Panc1 (cell line): ENCODE measurements around the gene SGPP1. TPM values are rescaled to one million over a fixed set of nuclear protein-coding genes. Genes with fewer than 3 reads are reported as not detected.

Source experiments
- ATAC-seq: fragments of 200-7000 bp; cut with Tn5 transposase; 2 replicates; pipeline ENCODE4 v1.9.1; 2020; ENCODE audit warnings: mild to moderate bottlenecking, moderate library complexity
- BruUV-seq: library from RNA; stranded (reverse); fragments of 400-500 nt; replicated peaks from 2 replicates; lab custom pipeline; 2021; lab: Mats Ljungman, UMichigan
- CTCF ChIA-PET: fragments of 300-600 bp; sonication (Branson Sonifier 250); formaldehyde crosslinking; loops from one replicate; lab custom pipeline; 2022; ENCODE audit warnings: antibody characterized with exemption; lab: Charles Lee
- POLR2A ChIA-PET: fragments of 300-600 bp; sonication (Branson Sonifier 250); formaldehyde crosslinking; loops from one replicate; lab custom pipeline; 2022; ENCODE audit warnings: antibody characterized with exemption; lab: Charles Lee
- DNase-seq: peaks from one replicate; pipeline ENCODE4 v3.0.0-alpha.2; 2010; ENCODE audit warnings: low read depth, low spot score
- H3K27ac ChIP-seq: 2 replicates; pipeline ENCODE4 v1.5.1; 2011; ENCODE audit warnings: mild to moderate bottlenecking, low read length, inconsistent platforms
- H3K27me3 ChIP-seq: fragments of 200-500 bp; sonication (Bioruptor generic); 2 replicates; pipeline ENCODE4 v1.6.0; 2014; ENCODE audit warnings: low read length, inconsistent platforms; ENCODE audit not compliant: control insufficient read depth, insufficient read depth
- H3K36me3 ChIP-seq: fragments of 200-500 bp; sonication (Bioruptor generic); 2 replicates; pipeline ENCODE4 v1.5.1; 2014; ENCODE audit warnings: inconsistent platforms, mild to moderate bottlenecking, low read length, moderate library complexity; ENCODE audit not compliant: control insufficient read depth, insufficient read depth
- H3K4me1 ChIP-seq: 2 replicates; pipeline ENCODE4 v1.5.1; 2011; ENCODE audit warnings: inconsistent platforms, mild to moderate bottlenecking, low read length, moderate library complexity; ENCODE audit not compliant: control insufficient read depth, insufficient read depth
- H3K4me3 ChIP-seq, 2 experiments: 2 replicates each; pipeline ENCODE4 v1.5.1; 2011 to 2012; ENCODE audit warnings: low read depth in 2 of 2, low read length in 2 of 2, mild to moderate bottlenecking in 2 of 2, inconsistent platforms in 1 of 2, moderate library complexity in 1 of 2
- H3K9me3 ChIP-seq: fragments of 200-500 bp; sonication (Bioruptor generic); 2 replicates; pipeline ENCODE4 v1.5.1; 2014; ENCODE audit warnings: low read depth, mild to moderate bottlenecking, inconsistent platforms, low read length, moderate library complexity; ENCODE audit not compliant: control insufficient read depth, insufficient read depth
- POLR2AphosphoS5 ChIP-seq: IDR thresholded peaks from 2 replicates; pipeline ENCODE4 v1.6.1; 2012; ENCODE audit warnings: mild to moderate bottlenecking, low read depth, low read length, moderate library complexity
- SIN3A ChIP-seq: IDR thresholded peaks from 2 replicates; pipeline ENCODE4 v1.6.1; 2012; ENCODE audit warnings: low read depth, mild to moderate bottlenecking, low read length, moderate library complexity, borderline replicate concordance; ENCODE audit not compliant: insufficient read depth
- TCF7L2 ChIP-seq: IDR thresholded peaks from 2 replicates; pipeline ENCODE4 v1.6.1; 2011; ENCODE audit warnings: mild to moderate bottlenecking, low read depth, low read length, inconsistent platforms
- in situ Hi-C: cut with HindIII; loops from 2 replicates; pipeline ENCODE4 v1.10.0; 2016; ENCODE audit warnings: low sequenced_read_pairs, low pct_unique_long_range_greater_than_20kb
- intact Hi-C: fragments of 100-400 bp; cut with micrococcal nuclease; formaldehyde crosslinking; loops from one replicate; pipeline ENCODE4 v1.10.0; 2022; ENCODE audit not compliant: unreplicated experiment
- total RNA-seq: library from RNA; stranded (reverse); gene quantifications from one replicate; pipeline ENCODE4 v1.2.1, GENCODE V29; 2021; ENCODE audit not compliant: unreplicated experiment
- TF ChIP-seq, protein P1 (sequence below): fragments of 450-650 bp; IDR thresholded peaks from 2 replicates; pipeline ENCODE4 v1.5.1; 2017; ENCODE audit warnings: mild to moderate bottlenecking
- TF ChIP-seq, protein P2 (sequence below), 2 experiments: IDR thresholded peaks; 2 replicates each; pipeline ENCODE4 v1.6.1; 2011 to 2012; ENCODE audit warnings: low read depth in 2 of 2, control low read depth in 1 of 2, low read length in 1 of 2, mild to moderate bottlenecking in 1 of 2, moderate library complexity in 1 of 2; ENCODE audit not compliant: insufficient read depth in 1 of 2

Gene SGPP1
- total RNA-seq, 1 experiment from 2014 or later, result 30.0 TPM

DNA sequence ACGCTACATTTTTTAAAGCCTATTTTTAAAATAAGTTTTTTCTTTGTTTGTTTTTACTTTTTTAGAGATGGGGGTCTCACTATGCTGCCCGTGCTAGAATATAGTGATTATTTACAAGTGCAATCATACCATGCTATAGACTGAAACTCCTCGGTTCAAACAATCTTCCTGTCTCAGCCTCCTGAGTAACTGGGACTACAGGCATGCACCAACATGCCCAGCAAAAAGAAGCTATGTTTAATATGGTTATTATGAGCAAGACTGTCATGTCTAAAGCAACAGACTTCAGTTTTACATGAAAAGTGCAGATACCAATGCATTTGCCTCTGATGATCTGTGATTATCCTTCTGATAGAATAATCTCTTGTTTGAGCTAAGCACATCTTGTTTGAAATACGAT is 45.6 kb upstream of the SGPP1 start:
- no TSS peak for BruUV-seq
- no peaks in the 10 kb centered on the region for H3K9me3 ChIP-seq
- in situ Hi-C loops (no loop called here), intact Hi-C loops (no loop called here)
- no peaks in the 10 kb centered on the region for H3K27me3 ChIP-seq
- no peak for ATAC-seq
- TF ChIP-seq SIN3A, result no peak
- TF ChIP-seq, protein P1, sequence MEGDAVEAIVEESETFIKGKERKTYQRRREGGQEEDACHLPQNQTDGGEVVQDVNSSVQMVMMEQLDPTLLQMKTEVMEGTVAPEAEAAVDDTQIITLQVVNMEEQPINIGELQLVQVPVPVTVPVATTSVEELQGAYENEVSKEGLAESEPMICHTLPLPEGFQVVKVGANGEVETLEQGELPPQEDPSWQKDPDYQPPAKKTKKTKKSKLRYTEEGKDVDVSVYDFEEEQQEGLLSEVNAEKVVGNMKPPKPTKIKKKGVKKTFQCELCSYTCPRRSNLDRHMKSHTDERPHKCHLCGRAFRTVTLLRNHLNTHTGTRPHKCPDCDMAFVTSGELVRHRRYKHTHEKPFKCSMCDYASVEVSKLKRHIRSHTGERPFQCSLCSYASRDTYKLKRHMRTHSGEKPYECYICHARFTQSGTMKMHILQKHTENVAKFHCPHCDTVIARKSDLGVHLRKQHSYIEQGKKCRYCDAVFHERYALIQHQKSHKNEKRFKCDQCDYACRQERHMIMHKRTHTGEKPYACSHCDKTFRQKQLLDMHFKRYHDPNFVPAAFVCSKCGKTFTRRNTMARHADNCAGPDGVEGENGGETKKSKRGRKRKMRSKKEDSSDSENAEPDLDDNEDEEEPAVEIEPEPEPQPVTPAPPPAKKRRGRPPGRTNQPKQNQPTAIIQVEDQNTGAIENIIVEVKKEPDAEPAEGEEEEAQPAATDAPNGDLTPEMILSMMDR, result no peak
- TF ChIP-seq TCF7L2, result no peak
- no peak for TF ChIP-seq POLR2AphosphoS5
- no peak overlapping the region for H3K4me3 ChIP-seq
- ChIA-PET POLR2A (no interaction called here), CTCF (no interaction called here)
- no peak for DNase-seq
- no peak overlapping the region for H3K27ac ChIP-seq
- H3K4me1 ChIP-seq, result peaks cover 6% of the 10 kb centered on the region; the same call in 1 of the 2 replicates
- H3K36me3 ChIP-seq, result no peaks in the 10 kb centered on the region

DNA sequence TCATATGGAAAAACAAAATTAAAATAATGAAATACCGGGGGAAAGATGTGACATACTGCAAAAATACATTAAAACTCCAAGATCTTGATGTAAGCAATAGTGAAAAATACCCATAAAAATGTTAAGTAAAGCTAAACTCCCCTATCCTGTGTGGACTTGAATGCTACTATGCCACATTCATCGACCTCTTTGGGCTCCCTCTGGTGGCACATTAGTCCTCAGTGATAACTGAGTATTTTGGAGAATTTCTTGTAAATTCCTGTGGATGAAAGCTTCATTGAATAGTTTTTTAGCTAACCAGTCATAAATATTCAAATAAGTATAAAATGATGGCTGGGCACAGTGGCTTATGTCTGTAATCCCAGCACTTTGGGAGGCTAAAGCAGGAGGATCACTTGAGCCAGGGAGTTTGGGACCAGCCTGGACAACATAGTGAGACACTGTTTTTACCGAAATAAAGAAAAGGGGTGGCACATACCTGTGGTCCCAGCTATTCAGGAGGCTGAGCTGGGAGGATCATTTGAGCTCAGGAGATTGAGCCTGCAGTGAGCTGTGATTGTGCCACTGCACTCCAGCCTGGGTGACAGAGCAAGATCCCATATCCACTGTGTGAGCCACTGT is 42.4 kb upstream of the SGPP1 start:
- POLR2A ChIA-PET, result interaction anchor here (0.7 kb wide), 1 partner anchor 26 kb away, joined by 3 read pairs; no protein-coding TSS in a partner anchor
- intact Hi-C loops, result no loop called here
- in situ Hi-C loops, result no loop called here
- ATAC-seq (peak; percentile 91), DNase-seq (no peak)
- Histone ChIP-seq H3K27me3 (no peaks in the 10 kb centered on the region), H3K27ac (no peak overlapping the region), H3K4me1 (no peaks in the 10 kb centered on the region; the same call in 1 of the 2 replicates), H3K36me3 (no peaks in the 10 kb centered on the region), H3K9me3 (no peaks in the 10 kb centered on the region), H3K4me3 (no peak overlapping the region)
- CTCF ChIA-PET, result no interaction called here
- no TSS peak for BruUV-seq
- TF ChIP-seq POLR2AphosphoS5, result no peak
- TF ChIP-seq, protein P1, result peak; percentile 67

DNA sequence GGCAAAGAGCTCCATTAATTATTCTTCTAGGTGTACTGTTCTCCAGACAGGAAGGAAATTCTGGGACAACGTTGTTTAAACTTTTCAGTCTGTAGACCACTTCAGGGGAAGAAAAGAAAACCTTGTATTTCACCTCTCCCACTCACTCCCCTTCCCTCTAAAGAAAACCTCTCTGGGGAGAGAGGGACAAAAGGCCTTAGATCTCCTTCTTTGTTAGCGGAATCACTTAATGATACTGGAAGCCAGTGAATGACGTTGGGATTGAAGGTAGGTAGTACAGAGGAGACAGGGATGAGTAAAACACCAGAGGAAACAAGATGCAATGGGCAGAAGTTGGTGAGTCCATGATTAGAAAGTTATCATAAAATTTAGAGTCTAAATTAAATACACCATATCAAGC is 38.7 kb upstream of the SGPP1 start:
- H3K4me1 ChIP-seq, result no peaks in the 10 kb centered on the region; the same call in 1 of the 2 replicates
- in situ Hi-C loops, result no loop called here
- ATAC-seq (no peak), DNase-seq (no peak)
- no peaks in the 10 kb centered on the region for H3K36me3 ChIP-seq
- no peak overlapping the region for H3K27ac ChIP-seq
- BruUV-seq, result no TSS peak
- CTCF ChIA-PET, result interaction anchor here (0.7 kb wide), 1 partner anchor 19 kb away, joined by 6 read pairs; no protein-coding TSS in a partner anchor
- POLR2A ChIA-PET, result no interaction called here
- intact Hi-C loops, result loop anchor here (10.0 kb wide), 1 partner anchor 122 kb away; the partner anchor contains the start of gene WDR89
- H3K9me3 ChIP-seq, result no peaks in the 10 kb centered on the region
- no peak overlapping the region for H3K4me3 ChIP-seq
- H3K27me3 ChIP-seq, result no peaks in the 10 kb centered on the region
- TF ChIP-seq POLR2AphosphoS5 (no peak), TCF7L2 (no peak), SIN3A (no peak)
- TF ChIP-seq, protein P1, result no peak
- TF ChIP-seq, protein P2, sequence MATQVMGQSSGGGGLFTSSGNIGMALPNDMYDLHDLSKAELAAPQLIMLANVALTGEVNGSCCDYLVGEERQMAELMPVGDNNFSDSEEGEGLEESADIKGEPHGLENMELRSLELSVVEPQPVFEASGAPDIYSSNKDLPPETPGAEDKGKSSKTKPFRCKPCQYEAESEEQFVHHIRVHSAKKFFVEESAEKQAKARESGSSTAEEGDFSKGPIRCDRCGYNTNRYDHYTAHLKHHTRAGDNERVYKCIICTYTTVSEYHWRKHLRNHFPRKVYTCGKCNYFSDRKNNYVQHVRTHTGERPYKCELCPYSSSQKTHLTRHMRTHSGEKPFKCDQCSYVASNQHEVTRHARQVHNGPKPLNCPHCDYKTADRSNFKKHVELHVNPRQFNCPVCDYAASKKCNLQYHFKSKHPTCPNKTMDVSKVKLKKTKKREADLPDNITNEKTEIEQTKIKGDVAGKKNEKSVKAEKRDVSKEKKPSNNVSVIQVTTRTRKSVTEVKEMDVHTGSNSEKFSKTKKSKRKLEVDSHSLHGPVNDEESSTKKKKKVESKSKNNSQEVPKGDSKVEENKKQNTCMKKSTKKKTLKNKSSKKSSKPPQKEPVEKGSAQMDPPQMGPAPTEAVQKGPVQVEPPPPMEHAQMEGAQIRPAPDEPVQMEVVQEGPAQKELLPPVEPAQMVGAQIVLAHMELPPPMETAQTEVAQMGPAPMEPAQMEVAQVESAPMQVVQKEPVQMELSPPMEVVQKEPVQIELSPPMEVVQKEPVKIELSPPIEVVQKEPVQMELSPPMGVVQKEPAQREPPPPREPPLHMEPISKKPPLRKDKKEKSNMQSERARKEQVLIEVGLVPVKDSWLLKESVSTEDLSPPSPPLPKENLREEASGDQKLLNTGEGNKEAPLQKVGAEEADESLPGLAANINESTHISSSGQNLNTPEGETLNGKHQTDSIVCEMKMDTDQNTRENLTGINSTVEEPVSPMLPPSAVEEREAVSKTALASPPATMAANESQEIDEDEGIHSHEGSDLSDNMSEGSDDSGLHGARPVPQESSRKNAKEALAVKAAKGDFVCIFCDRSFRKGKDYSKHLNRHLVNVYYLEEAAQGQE (IDR thresholded peaks at IDR 0.05; ENCODE audit: insufficient read depth in 1 of 2, low read depth in 2 of 2, low read length in 1 of 2), result no peak
